GM23338 (cell line): Measurements from ENCODE around the gene BTN1A1. TPM values are rescaled to one million over a fixed set of nuclear protein-coding genes. Genes with fewer than 3 reads are reported as not detected.

Source experiments
- ATAC-seq: fragments of 200-7000 bp; cut with Tn5 transposase; 3 replicates; pipeline ENCODE4 v1.9.1; 2020
- DNase-seq: peaks from one replicate; pipeline ENCODE4 v3.0.0-alpha.2; 2015; ENCODE audit warnings: low spot score
- H2AFZ ChIP-seq: fragments of 200-600 bp; sonication (generic); 2 replicates; pipeline ENCODE4 v1.8.0; 2016; ENCODE audit warnings: antibody characterized with exemption, mild to moderate bottlenecking, moderate library complexity
- H3F3A ChIP-seq: fragments of 200-600 bp; sonication (generic); replicated peaks from 2 replicates; pipeline ENCODE4 v1.8.0; 2017; ENCODE audit warnings: antibody characterized with exemption, mixed run types, low read depth
- H3K27ac ChIP-seq: fragments of 200-600 bp; sonication (generic); 2 replicates; pipeline ENCODE4 v1.6.1; 2016; ENCODE audit warnings: low read depth
- H3K27me3 ChIP-seq: fragments of 200-600 bp; sonication (generic); 2 replicates; pipeline ENCODE4 v1.8.0; 2016; ENCODE audit warnings: mild to moderate bottlenecking, mixed run types, moderate library complexity; ENCODE audit not compliant: insufficient read depth
- H3K36me3 ChIP-seq: fragments of 200-600 bp; sonication (generic); 2 replicates; pipeline ENCODE4 v1.8.0; 2016; ENCODE audit warnings: mild to moderate bottlenecking; ENCODE audit not compliant: insufficient read depth
- H3K4me1 ChIP-seq: fragments of 200-600 bp; sonication (generic); 2 replicates; pipeline ENCODE4 v1.8.0; 2016; ENCODE audit warnings: mild to moderate bottlenecking, moderate library complexity; ENCODE audit not compliant: insufficient read depth
- H3K4me2 ChIP-seq: fragments of 200-600 bp; sonication (generic); 2 replicates; pipeline ENCODE4 v1.7.1; 2017; ENCODE audit warnings: mixed run types
- H3K4me3 ChIP-seq: fragments of 200-600 bp; sonication (generic); 2 replicates; pipeline ENCODE4 v1.6.1; 2016; ENCODE audit warnings: mixed run types
- H3K79me2 ChIP-seq: fragments of 200-600 bp; sonication (generic); replicated peaks from 2 replicates; pipeline ENCODE4 v1.8.0; 2017; ENCODE audit warnings: mild to moderate bottlenecking; ENCODE audit not compliant: insufficient read depth
- H3K9me2 ChIP-seq: fragments of 200-600 bp; sonication (generic); 2 replicates; pipeline ENCODE4 v1.8.0; 2017; ENCODE audit not compliant: insufficient read depth
- H4K20me1 ChIP-seq: fragments of 200-600 bp; sonication (generic); replicated peaks from 2 replicates; pipeline ENCODE4 v1.8.0; 2017; ENCODE audit warnings: mild to moderate bottlenecking; ENCODE audit not compliant: insufficient read depth
- H3K27ac Mint-ChIP-seq: 2 replicates; pipeline ENCODE4 v1.8.0; 2020; ENCODE audit warnings: inconsistent platforms, mild to moderate bottlenecking, moderate library complexity, mixed read lengths
- H3K27me3 Mint-ChIP-seq: 3 replicates; pipeline ENCODE4 v1.8.0; 2022; ENCODE audit warnings: low read depth, mild to moderate bottlenecking, moderate library complexity, mixed read lengths, inconsistent platforms; ENCODE audit not compliant: insufficient read depth, poor library complexity
- H3K36me3 Mint-ChIP-seq: 3 replicates; pipeline ENCODE4 v1.8.0; 2021; ENCODE audit warnings: low read depth, mild to moderate bottlenecking, inconsistent platforms, moderate library complexity, mixed read lengths
- H3K4me1 Mint-ChIP-seq: 3 replicates; pipeline ENCODE4 v1.8.0; 2020; ENCODE audit warnings: mild to moderate bottlenecking, inconsistent platforms, mixed read lengths
- H3K4me3 Mint-ChIP-seq: 3 replicates; pipeline ENCODE4 v1.8.0; 2021; ENCODE audit warnings: moderate library complexity, mild to moderate bottlenecking, inconsistent platforms, mixed read lengths
- H3K9me3 Mint-ChIP-seq: 3 replicates; pipeline ENCODE4 v1.8.0; 2020; ENCODE audit warnings: moderate library complexity, mild to moderate bottlenecking, inconsistent platforms, mixed read lengths
- EZH2 ChIP-seq: fragments of 200-600 bp; sonication (generic); IDR thresholded peaks from one replicate; pipeline ENCODE4 v1.8.0; 2017; ENCODE audit warnings: antibody characterized with exemption, mild to moderate bottlenecking, low read depth; ENCODE audit not compliant: unreplicated experiment
- EZH2phosphoT487 ChIP-seq: fragments of 200-600 bp; sonication (generic); IDR thresholded peaks from one replicate; pipeline ENCODE4 v1.8.1; 2018; ENCODE audit warnings: antibody characterized with exemption; ENCODE audit not compliant: unreplicated experiment
- JUNB ChIP-seq: IDR thresholded peaks from one replicate; pipeline ENCODE4 v1.6.1; 2016; ENCODE audit warnings: antibody characterized with exemption; ENCODE audit not compliant: unreplicated experiment
- NANOG ChIP-seq: IDR thresholded peaks from 2 replicates; pipeline ENCODE4 v1.6.1; 2016; ENCODE audit warnings: antibody characterized with exemption, borderline replicate concordance
- POLR2AphosphoS5 ChIP-seq: IDR thresholded peaks from 2 replicates; pipeline ENCODE4 v1.6.1; 2016; ENCODE audit warnings: antibody characterized with exemption, low read depth
- STAT1 ChIP-seq: IDR thresholded peaks from one replicate; pipeline ENCODE4 v1.6.1; 2016; ENCODE audit warnings: antibody characterized with exemption; ENCODE audit not compliant: unreplicated experiment
- ZNF114 ChIP-seq: fragments of 250-450 bp; sonication (Bioruptor Pico); IDR thresholded peaks from 2 replicates; pipeline ENCODE4 v1.5.0; 2020; ENCODE audit warnings: mild to moderate bottlenecking, moderate library complexity
- ZNF331 ChIP-seq: fragments of 250-450 bp; sonication (Bioruptor Pico); IDR thresholded peaks from 2 replicates; pipeline ENCODE4 v1.5.0; 2020; ENCODE audit warnings: low read depth, mild to moderate bottlenecking, moderate library complexity
- polyA plus RNA-seq: library from polyadenylated mRNA; unstranded; fragments of >200 nt; fragmentation: Nextera tagmentation; extraction: Ambion mirVana; gene quantifications from 2 replicates; pipeline ENCODE4 v1.2.1, GENCODE V29; 2016
- total RNA-seq: library from RNA; depleted of rRNA; stranded (reverse); fragments of >200 nt; shearing (Covaris generic); gene quantifications from 2 replicates; pipeline ENCODE4 v1.2.3, GENCODE V29; 2014
- TF ChIP-seq, protein P1 (sequence below): fragments of 250-450 bp; sonication (Bioruptor Pico); IDR thresholded peaks from 2 replicates; pipeline ENCODE4 v1.5.0; 2020; ENCODE audit warnings: mild to moderate bottlenecking, moderate library complexity
- TF ChIP-seq, protein P2 (sequence below): IDR thresholded peaks from one replicate; pipeline ENCODE4 v1.6.1; 2018; ENCODE audit warnings: antibody characterized with exemption; ENCODE audit not compliant: unreplicated experiment
- TF ChIP-seq, protein P3 (sequence below), 2 experiments: fragments of 200-600 bp in 1 of 2; sonication (generic) in 1 of 2; conservative IDR thresholded peaks; 2 replicates each; pipeline versions ENCODE4 v1.5.1 to v1.6.1; 2016 to 2017; ENCODE audit warnings: antibody characterized with exemption in 2 of 2, low read depth in 2 of 2, mild to moderate bottlenecking in 2 of 2, moderate library complexity in 1 of 2

BTN1A1 gene
- total and polyA plus RNA-seq, 2 experiments from 2014 or later: 0.13 to 0.38 TPM

DNA sequence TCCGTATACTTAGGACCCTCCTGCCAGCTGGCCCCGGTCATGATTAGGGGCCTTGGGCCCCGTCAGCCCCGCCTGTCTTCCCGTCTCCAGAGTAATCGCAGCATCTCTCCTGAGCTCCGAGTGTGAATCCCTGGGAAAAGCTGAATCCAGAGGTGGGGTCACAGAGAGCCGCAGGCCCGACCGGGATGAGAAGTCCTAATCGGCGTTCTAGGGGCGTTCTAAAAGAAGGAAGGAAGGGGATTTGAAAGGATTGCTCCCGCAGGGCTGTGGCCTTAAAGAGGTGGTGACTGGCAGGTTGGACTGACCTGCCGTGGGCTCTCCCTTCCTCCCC is 38.4 kb downstream of the BTN1A1 start:
- peak; percentile 33 for ATAC-seq
- H3F3A ChIP-seq: 0 out of 2 replicates have a peak, but pooled peaks cover 12% of the 10 kb centered on the region
- DNase-seq: peak; percentile 68
- peak overlapping the region; percentile 89 for H3K4me3 ChIP-seq
- H3K27me3 Mint-ChIP-seq: peaks cover 21% of the 10 kb centered on the region
- peak overlapping the region; percentile 96 for H3K4me3 Mint-ChIP-seq
- peak overlapping the region; percentile 89 for H2AFZ ChIP-seq
- peaks cover 3% of the 10 kb centered on the region; the same call in 1 of the 2 replicates for H3K36me3 ChIP-seq
- peak overlapping the region; percentile 98 for H3K27ac Mint-ChIP-seq
- H3K4me1 ChIP-seq: peaks cover 32% of the 10 kb centered on the region
- H3K27ac ChIP-seq: peak overlapping the region; percentile 89
- no peaks in the 10 kb centered on the region for H3K27me3 ChIP-seq
- peaks cover 22% of the 10 kb centered on the region for H3K4me1 Mint-ChIP-seq
- TF ChIP-seq ZNF331 (CRISPR knock-in tag) (no peak), POLR2AphosphoS5 (no peak), EZH2phosphoT487 (no peak), ZNF114 (CRISPR knock-in tag) (no peak), EZH2 (no peak), JUNB (no peak), NANOG (no peak), STAT1 (no peak)
- TF ChIP-seq, protein P1, sequence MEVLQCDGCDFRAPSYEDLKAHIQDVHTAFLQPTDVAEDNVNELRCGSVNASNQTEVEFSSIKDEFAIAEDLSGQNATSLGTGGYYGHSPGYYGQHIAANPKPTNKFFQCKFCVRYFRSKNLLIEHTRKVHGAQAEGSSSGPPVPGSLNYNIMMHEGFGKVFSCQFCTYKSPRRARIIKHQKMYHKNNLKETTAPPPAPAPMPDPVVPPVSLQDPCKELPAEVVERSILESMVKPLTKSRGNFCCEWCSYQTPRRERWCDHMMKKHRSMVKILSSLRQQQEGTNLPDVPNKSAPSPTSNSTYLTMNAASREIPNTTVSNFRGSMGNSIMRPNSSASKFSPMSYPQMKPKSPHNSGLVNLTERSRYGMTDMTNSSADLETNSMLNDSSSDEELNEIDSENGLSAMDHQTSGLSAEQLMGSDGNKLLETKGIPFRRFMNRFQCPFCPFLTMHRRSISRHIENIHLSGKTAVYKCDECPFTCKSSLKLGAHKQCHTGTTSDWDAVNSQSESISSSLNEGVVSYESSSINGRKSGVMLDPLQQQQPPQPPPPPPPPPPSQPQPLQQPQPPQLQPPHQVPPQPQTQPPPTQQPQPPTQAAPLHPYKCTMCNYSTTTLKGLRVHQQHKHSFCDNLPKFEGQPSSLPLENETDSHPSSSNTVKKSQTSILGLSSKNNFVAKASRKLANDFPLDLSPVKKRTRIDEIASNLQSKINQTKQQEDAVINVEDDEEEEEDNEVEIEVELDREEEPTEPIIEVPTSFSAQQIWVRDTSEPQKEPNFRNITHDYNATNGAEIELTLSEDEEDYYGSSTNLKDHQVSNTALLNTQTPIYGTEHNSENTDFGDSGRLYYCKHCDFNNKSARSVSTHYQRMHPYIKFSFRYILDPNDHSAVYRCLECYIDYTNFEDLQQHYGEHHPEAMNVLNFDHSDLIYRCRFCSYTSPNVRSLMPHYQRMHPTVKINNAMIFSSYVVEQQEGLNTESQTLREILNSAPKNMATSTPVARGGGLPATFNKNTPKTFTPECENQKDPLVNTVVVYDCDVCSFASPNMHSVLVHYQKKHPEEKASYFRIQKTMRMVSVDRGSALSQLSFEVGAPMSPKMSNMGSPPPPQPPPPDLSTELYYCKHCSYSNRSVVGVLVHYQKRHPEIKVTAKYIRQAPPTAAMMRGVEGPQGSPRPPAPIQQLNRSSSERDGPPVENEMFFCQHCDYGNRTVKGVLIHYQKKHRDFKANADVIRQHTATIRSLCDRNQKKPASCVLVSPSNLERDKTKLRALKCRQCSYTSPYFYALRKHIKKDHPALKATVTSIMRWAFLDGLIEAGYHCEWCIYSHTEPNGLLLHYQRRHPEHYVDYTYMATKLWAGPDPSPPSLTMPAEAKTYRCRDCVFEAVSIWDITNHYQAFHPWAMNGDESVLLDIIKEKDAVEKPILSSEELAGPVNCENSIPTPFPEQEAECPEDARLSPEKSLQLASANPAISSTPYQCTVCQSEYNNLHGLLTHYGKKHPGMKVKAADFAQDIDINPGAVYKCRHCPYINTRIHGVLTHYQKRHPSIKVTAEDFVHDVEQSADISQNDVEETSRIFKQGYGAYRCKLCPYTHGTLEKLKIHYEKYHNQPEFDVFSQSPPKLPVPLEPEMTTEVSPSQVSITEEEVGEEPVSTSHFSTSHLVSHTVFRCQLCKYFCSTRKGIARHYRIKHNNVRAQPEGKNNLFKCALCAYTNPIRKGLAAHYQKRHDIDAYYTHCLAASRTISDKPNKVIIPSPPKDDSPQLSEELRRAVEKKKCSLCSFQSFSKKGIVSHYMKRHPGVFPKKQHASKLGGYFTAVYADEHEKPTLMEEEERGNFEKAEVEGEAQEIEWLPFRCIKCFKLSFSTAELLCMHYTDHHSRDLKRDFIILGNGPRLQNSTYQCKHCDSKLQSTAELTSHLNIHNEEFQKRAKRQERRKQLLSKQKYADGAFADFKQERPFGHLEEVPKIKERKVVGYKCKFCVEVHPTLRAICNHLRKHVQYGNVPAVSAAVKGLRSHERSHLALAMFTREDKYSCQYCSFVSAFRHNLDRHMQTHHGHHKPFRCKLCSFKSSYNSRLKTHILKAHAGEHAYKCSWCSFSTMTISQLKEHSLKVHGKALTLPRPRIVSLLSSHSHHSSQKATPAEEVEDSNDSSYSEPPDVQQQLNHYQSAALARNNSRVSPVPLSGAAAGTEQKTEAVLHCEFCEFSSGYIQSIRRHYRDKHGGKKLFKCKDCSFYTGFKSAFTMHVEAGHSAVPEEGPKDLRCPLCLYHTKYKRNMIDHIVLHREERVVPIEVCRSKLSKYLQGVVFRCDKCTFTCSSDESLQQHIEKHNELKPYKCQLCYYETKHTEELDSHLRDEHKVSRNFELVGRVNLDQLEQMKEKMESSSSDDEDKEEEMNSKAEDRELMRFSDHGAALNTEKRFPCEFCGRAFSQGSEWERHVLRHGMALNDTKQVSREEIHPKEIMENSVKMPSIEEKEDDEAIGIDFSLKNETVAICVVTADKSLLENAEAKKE (CRISPR knock-in tag): no peak
- TF ChIP-seq, protein P2, sequence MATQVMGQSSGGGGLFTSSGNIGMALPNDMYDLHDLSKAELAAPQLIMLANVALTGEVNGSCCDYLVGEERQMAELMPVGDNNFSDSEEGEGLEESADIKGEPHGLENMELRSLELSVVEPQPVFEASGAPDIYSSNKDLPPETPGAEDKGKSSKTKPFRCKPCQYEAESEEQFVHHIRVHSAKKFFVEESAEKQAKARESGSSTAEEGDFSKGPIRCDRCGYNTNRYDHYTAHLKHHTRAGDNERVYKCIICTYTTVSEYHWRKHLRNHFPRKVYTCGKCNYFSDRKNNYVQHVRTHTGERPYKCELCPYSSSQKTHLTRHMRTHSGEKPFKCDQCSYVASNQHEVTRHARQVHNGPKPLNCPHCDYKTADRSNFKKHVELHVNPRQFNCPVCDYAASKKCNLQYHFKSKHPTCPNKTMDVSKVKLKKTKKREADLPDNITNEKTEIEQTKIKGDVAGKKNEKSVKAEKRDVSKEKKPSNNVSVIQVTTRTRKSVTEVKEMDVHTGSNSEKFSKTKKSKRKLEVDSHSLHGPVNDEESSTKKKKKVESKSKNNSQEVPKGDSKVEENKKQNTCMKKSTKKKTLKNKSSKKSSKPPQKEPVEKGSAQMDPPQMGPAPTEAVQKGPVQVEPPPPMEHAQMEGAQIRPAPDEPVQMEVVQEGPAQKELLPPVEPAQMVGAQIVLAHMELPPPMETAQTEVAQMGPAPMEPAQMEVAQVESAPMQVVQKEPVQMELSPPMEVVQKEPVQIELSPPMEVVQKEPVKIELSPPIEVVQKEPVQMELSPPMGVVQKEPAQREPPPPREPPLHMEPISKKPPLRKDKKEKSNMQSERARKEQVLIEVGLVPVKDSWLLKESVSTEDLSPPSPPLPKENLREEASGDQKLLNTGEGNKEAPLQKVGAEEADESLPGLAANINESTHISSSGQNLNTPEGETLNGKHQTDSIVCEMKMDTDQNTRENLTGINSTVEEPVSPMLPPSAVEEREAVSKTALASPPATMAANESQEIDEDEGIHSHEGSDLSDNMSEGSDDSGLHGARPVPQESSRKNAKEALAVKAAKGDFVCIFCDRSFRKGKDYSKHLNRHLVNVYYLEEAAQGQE: no peak
- TF ChIP-seq, protein P3, sequence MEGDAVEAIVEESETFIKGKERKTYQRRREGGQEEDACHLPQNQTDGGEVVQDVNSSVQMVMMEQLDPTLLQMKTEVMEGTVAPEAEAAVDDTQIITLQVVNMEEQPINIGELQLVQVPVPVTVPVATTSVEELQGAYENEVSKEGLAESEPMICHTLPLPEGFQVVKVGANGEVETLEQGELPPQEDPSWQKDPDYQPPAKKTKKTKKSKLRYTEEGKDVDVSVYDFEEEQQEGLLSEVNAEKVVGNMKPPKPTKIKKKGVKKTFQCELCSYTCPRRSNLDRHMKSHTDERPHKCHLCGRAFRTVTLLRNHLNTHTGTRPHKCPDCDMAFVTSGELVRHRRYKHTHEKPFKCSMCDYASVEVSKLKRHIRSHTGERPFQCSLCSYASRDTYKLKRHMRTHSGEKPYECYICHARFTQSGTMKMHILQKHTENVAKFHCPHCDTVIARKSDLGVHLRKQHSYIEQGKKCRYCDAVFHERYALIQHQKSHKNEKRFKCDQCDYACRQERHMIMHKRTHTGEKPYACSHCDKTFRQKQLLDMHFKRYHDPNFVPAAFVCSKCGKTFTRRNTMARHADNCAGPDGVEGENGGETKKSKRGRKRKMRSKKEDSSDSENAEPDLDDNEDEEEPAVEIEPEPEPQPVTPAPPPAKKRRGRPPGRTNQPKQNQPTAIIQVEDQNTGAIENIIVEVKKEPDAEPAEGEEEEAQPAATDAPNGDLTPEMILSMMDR (conservative IDR thresholded peaks at IDR 0.05; ENCODE audit: low read depth in 2 of 2): no peak
- peak overlapping the region; percentile 94 for H3K4me2 ChIP-seq
- H3K79me2 ChIP-seq: peaks cover 41% of the 10 kb centered on the region
- peaks cover 14% of the 10 kb centered on the region for H3K36me3 Mint-ChIP-seq
- H3K9me2 ChIP-seq: no peaks in the 10 kb centered on the region
- H3K9me3 Mint-ChIP-seq: peaks cover 9% of the 10 kb centered on the region; the same call in 2 of the 3 replicates
- H4K20me1 ChIP-seq: no peaks in the 10 kb centered on the region; the same call in 1 of the 2 replicates
